ENCODE results near the gene RAC2.

RAC2 gene

GRCh38 chr22:37218771-37219411 lies 25.2 kb downstream of the RAC2 start:
- Histone ChIP-seq H3K4me2 (ENCODE audit: low read depth, low read length) (peak overlapping the region; percentile 92), H3K9me3 (replicated peaks; ENCODE audit: insufficient read depth, low read length) (no peaks in the 10 kb centered on the region), H3K9ac (ENCODE audit: low read length) (peak overlapping the region; percentile 75), H3K79me2 (ENCODE audit: low read length) (peaks cover 12% of the 10 kb centered on the region), H3F3A (ENCODE audit: insufficient read depth, low read length) (peaks cover 83% of the 10 kb centered on the region), H2AFZ (ENCODE audit: low read length) (0 out of 2 replicates have a peak overlapping the region, but pooled peaks have one; percentile 12), H3K36me3 (replicated peaks; ENCODE audit: insufficient read depth, low read length) (no peaks in the 10 kb centered on the region), H3K4me3 (ENCODE audit: low read length) (peak overlapping the region; percentile 60), H3K9me2 (replicated peaks; ENCODE audit: insufficient read depth, low read length) (no peaks in the 10 kb centered on the region), H3K27ac (ENCODE audit: low read length) (peak overlapping the region; percentile 98), H3K4me1 (ENCODE audit: low read length) (peaks cover 90% of the 10 kb centered on the region), H4K20me1 (ENCODE audit: insufficient read depth, low read length) (no peaks in the 10 kb centered on the region), H3K27me3 (replicated peaks; ENCODE audit: insufficient read depth, low read length) (no peaks in the 10 kb centered on the region)
- peak; percentile 93 for DNase-seq
- no peak for TF ChIP-seq EZH2phosphoT487 (IDR thresholded peaks at IDR 0.05; ENCODE audit: low read length)
- TF ChIP-seq EZH2 (optimal IDR thresholded peaks at IDR 0.05; ENCODE audit: low read depth, low read length) = no peak
- TF ChIP-seq, protein P1, sequence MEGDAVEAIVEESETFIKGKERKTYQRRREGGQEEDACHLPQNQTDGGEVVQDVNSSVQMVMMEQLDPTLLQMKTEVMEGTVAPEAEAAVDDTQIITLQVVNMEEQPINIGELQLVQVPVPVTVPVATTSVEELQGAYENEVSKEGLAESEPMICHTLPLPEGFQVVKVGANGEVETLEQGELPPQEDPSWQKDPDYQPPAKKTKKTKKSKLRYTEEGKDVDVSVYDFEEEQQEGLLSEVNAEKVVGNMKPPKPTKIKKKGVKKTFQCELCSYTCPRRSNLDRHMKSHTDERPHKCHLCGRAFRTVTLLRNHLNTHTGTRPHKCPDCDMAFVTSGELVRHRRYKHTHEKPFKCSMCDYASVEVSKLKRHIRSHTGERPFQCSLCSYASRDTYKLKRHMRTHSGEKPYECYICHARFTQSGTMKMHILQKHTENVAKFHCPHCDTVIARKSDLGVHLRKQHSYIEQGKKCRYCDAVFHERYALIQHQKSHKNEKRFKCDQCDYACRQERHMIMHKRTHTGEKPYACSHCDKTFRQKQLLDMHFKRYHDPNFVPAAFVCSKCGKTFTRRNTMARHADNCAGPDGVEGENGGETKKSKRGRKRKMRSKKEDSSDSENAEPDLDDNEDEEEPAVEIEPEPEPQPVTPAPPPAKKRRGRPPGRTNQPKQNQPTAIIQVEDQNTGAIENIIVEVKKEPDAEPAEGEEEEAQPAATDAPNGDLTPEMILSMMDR (IDR thresholded peaks at IDR 0.05; ENCODE audit: low read length) = no peak

DNA sequence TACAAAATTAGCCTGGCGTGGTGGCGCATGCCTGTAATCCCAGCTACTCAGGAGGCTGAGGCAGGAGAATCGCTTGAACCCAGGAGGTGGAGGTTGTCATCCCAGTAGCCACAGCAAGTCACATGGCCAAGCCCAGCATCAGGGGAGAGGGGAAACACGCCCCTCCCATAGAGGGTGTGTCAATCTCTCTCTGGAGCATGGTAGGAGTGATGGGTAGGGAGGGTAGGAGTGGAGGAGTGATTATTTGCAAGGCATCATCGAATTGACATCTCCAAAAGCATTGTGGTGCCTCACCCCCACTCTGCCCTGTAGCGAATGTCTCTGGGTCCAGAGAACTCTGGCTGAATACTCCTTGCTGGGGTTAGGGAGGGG lies 25.7 kb downstream of the RAC2 start:
- H3K4me3 ChIP-seq (ENCODE audit: low read length) = peak overlapping the region; percentile 60; the same call in 1 of the 2 replicates
- H3K9me2 ChIP-seq (replicated peaks; ENCODE audit: insufficient read depth, low read length) = no peaks in the 10 kb centered on the region
- H2AFZ ChIP-seq (ENCODE audit: low read length) = no peak overlapping the region
- no peaks in the 10 kb centered on the region for H3K27me3 ChIP-seq (replicated peaks; ENCODE audit: insufficient read depth, low read length)
- H3K4me1 ChIP-seq (ENCODE audit: low read length) = peaks cover 84% of the 10 kb centered on the region
- H3K79me2 ChIP-seq (ENCODE audit: low read length) = peaks cover 8% of the 10 kb centered on the region
- peak overlapping the region; percentile 92 for H3K4me2 ChIP-seq (ENCODE audit: low read depth, low read length)
- peak overlapping the region; percentile 75 for H3K9ac ChIP-seq (ENCODE audit: low read length)
- no peaks in the 10 kb centered on the region for H3K9me3 ChIP-seq (replicated peaks; ENCODE audit: insufficient read depth, low read length)
- H3F3A ChIP-seq (ENCODE audit: insufficient read depth, low read length) = peaks cover 77% of the 10 kb centered on the region
- H3K27ac ChIP-seq (ENCODE audit: low read length) = peak overlapping the region; percentile 98
- DNase-seq = peak; percentile 56
- no peaks in the 10 kb centered on the region for H3K36me3 ChIP-seq (replicated peaks; ENCODE audit: insufficient read depth, low read length)
- H4K20me1 ChIP-seq (ENCODE audit: insufficient read depth, low read length) = no peaks in the 10 kb centered on the region
- no peak for TF ChIP-seq EZH2 (optimal IDR thresholded peaks at IDR 0.05; ENCODE audit: low read depth, low read length)
- TF ChIP-seq, protein P1 (IDR thresholded peaks at IDR 0.05; ENCODE audit: low read length) = no peak
- TF ChIP-seq EZH2phosphoT487 (IDR thresholded peaks at IDR 0.05; ENCODE audit: low read length) = no peak

DNA sequence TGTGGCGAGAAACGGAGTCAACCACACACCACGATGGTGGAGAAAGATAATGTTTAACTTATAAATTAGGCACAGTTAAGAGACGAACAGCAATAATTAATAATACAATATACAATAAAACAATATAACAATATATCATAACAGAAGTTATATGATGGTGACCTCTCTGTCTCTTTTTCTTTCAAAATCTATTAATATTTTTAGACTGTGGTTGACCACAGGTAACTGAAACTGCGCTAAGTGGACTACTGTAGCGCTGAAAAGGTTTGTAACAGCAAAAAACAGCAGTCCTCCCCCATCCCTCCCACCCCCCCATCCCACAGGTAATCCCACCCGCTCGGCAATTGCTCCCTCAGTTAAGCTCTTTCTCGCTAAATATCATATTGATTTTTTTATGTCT lies 28.2 kb downstream of the RAC2 start:
- Histone ChIP-seq H3K4me2 (ENCODE audit: low read depth, low read length) (peak overlapping the region; percentile 96), H3F3A (ENCODE audit: insufficient read depth, low read length) (peaks cover 54% of the 10 kb centered on the region), H3K27ac (ENCODE audit: low read length) (peak overlapping the region; percentile 98), H3K79me2 (ENCODE audit: low read length) (peaks cover 3% of the 10 kb centered on the region), H3K4me1 (ENCODE audit: low read length) (peaks cover 60% of the 10 kb centered on the region), H4K20me1 (ENCODE audit: insufficient read depth, low read length) (no peaks in the 10 kb centered on the region), H3K36me3 (replicated peaks; ENCODE audit: insufficient read depth, low read length) (no peaks in the 10 kb centered on the region), H3K27me3 (replicated peaks; ENCODE audit: insufficient read depth, low read length) (no peaks in the 10 kb centered on the region), H3K4me3 (ENCODE audit: low read length) (peak overlapping the region; percentile 44; the same call in 1 of the 2 replicates), H3K9me3 (replicated peaks; ENCODE audit: insufficient read depth, low read length) (no peaks in the 10 kb centered on the region), H3K9me2 (replicated peaks; ENCODE audit: insufficient read depth, low read length) (no peaks in the 10 kb centered on the region), H2AFZ (ENCODE audit: low read length) (0 out of 2 replicates have a peak overlapping the region, but pooled peaks have one; percentile 40), H3K9ac (ENCODE audit: low read length) (peak overlapping the region; percentile 28; the same call in 1 of the 2 replicates)
- DNase-seq = peak; percentile 81
- TF ChIP-seq EZH2phosphoT487 (IDR thresholded peaks at IDR 0.05; ENCODE audit: low read length) = no peak
- no peak for TF ChIP-seq EZH2 (optimal IDR thresholded peaks at IDR 0.05; ENCODE audit: low read depth, low read length)
- TF ChIP-seq, protein P1 (IDR thresholded peaks at IDR 0.05; ENCODE audit: low read length) = no peak

Data from MM.1S (cell line).